Frontal cortex (tissue), 4 donors: Measurements from ENCODE around the gene NAA80. TPM values are rescaled to one million over a fixed set of nuclear protein-coding genes. Genes with fewer than 3 reads are reported as not detected.

Source experiments
- DNase-seq, 2 donors: peaks; one replicate each; pipeline ENCODE4 v3.0.0; 2012; ENCODE audit warnings: low spot score in 2 of 2
- FAIRE-seq: peaks from 2 replicates; lab custom pipeline; 2012; peaks lifted over from hg19 to GRCh38; lab: Jason Lieb, UNC
- total RNA-seq: library from RNA; depleted of rRNA; stranded (reverse); fragments of >200 nt; gene quantifications from one replicate; pipeline ENCODE4 v1.2.3, GENCODE V29; 2014
- donor health status: control.
- donor health status: control.
- donor health status: control.

The NAA80 gene, protein sequence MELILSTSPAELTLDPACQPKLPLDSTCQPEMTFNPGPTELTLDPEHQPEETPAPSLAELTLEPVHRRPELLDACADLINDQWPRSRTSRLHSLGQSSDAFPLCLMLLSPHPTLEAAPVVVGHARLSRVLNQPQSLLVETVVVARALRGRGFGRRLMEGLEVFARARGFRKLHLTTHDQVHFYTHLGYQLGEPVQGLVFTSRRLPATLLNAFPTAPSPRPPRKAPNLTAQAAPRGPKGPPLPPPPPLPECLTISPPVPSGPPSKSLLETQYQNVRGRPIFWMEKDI
- total RNA-seq: 5.3 TPM

DNA sequence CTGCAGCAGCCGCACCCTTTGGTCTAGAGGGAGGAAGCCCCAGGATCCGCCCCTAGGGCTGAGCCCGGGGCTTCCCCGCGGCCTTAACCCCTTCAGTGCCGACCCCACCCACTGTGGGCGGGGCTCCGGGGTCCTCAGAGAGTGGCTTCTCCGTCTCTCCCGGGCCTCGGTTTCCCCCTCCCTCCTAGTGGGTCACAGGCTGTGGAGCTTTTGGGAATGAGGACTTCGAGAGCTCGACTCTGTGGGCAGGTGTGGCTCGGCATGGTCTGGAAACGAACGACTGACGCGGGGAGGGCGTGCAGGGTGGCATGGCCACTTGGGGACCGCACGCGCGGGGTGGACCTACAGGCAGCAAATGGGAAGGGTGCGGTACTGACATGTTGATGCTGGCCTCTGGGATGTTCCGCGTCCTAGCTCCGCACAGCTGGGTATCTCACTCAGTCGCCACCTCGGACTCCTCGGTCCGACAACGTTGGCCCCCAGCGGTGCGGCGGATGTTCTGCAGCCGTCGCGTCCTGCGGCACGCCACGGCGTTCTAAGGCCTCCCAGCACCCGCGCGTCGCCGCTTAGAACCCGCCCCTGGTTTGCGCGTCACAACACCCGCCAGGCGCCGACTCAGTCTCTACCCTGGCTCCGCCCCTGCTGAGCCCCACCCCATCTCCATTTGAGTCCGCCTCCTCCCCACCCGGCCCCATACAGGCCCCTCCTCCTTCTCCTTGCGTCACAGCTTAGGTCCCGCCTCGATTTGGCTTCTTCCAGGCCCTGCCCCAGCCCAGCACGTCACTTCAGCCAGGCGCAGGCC lies at the start of gene NAA80, which contains the start of gene HYAL3:
Gene NAA80 (minus strand): TSS at position 570 of the 802 bp plus-strand sequence. CDS start 1,942 bp downstream, outside the sequence.
Gene HYAL3 (minus strand): TSS at position 570 of the 802 bp plus-strand sequence. CDS start 3,803 bp downstream, outside the sequence.
- FAIRE-seq: peak; percentile 63
- DNase-seq: peak; percentile 98 to 99

DNA sequence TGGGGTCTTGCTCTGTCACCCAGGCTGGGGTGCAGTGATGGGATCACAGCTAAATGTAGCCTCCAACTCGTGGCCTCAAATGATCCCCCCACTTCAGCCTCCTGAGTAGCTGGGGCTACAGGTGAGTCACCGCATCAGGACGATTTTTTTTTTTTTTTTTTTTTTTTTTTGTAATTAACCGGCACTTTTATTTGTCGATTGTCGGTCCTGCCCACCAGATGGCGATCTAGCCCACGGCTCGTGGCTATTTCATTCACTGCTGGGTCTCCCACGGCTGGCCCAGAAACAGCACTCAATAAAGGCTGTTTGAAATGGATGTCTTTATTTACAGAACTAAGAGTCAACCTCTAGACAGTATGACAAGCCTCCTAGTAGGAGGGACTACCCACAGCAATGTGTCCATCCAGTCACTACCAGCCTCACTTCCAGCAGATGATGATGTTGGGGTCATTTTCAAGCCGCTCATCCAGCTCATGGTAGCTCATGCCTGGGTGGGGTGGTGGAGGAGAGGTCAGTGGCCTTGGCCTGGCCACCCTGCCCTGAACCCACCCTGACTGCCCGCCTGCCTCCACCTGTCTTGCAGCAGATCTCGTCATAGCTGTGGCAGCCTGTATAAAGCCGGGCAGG lies 48.1 kb upstream of the NAA80 start:
- FAIRE-seq: peak; percentile 15
- DNase-seq: peak; percentile 67 to 75

DNA sequence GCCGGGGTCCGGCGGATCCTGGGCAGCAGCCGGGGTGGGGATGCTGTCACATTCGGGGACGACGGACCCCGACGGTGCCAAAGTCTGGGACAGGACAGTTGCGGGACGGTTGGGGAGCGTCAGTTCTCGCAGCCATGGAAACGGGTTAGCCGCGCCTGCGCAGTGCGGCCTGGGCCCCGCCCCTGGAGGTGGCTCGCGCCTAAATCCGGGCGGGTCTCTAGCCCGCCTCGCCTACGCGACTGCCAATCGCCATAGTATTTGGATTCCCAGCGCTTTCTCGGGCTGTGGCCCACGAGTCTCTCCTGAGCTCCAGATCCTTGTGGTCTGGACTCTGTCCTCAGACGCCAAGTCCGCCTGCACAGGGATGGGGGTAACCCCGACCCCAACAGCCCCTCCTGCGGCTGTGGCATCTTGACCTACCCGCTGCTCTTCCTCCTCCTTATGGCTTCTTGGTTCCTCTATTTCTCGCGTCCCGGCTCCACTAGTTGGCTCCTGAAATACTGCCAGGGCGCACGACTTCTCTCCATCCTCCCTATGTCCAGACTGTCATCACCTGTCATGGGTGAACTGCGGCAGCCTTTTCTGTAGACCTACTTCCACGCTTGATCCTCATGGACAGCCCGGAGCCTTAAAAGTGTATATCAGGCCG lies 46.5 kb upstream of the NAA80 start, which contains the start of gene ZMYND10:
Gene ZMYND10 (minus strand): TSS at position 147 of the 649 bp plus-strand sequence. CDS start 153 bp downstream, outside the sequence.
- FAIRE-seq (no peak), DNase-seq (peak in 1 of 2 donors; percentile 81)

DNA sequence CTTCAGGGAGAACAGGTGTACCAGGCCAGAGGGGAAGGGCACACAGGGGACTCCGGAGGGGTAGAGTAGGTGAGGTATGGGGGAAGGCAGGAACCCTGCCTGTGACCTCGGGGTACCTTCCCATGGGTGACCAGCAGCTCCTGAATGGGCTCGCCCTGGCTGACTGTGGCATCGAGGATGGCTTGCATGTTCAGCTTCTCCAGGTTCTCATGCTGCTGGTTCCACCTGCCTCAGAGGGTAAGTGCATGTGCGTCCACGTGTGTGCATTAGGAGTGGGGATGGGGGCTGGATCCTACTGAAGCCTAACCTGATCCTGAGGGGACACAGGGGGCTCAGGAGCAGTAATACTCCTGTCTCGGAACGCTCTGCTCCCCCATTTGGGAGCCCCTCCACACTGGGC lies 45.8 kb upstream of the NAA80 start:
- DNase-seq: no peak
- FAIRE-seq: no peak

DNA sequence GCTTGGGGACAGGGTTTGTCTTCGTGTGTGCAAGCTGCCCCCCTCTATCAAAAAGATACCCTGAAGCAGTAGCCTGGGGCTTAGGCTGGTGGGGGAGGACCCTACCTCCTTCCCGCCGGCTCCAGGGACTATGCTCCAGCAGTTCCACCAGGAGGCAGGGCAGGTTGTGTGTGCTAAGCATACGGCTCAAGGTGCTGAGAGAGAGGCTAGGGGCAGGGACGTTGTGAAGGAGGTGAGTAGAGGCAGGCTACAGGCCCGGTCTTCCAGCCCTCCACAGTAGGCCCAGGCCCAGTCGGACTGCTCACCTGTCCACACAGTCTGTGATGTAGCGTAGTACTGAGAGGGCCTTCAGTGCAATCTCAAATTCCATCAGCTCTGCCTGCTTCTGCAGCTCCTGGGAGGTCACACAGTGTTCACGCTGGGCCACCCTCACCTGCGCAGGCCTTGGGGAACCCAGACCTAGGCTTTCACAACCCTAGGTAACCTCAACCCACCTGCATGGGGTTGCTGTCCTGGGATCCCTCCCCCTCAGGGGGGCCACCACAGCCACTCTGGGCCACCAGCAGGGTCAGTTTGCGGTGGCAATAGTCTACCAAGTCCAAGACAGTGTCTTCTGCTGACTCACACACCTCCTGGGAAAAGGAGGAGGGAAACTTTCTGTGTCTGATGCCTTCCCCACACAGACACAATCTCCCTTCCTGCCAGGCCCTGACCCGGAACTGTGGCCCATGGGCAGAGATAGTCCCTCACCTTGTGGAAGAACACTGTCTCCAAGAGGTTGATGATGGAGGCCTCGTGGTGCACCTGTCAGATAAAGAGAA lies 43.8 kb upstream of the NAA80 start:
- FAIRE-seq (no peak), DNase-seq (no peak)

DNA sequence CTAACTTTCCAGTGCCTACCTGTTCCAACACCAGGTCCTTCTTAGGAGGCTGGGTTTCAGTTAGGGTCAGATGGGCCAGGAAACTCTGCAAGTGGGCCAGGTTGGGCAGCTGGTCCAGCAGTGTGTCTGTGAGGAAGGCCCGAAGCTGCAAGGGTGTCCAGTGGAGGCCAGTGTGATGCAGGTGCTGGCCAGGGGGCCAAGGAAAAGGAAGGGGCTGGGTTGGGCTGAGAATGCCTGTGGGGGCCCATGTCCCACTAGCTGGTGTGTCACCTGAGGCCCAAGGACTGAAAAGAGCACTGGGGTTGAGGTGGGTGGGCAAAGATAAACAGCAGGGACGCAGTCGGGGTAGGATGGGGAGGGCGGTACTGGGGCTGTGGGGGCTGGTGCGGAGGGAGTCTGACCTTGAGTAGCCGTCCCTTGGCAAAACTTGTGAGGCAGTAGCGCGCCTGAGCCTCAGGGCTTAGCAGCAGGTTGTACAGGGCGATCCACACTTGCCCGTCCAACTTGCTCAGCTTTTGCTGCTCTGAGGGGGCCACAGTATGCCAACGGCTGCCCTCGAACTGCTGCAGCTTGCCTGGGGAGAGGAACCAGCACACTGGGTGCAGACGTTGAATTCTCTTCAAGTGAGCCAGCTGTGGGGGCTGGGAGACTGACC lies 42.9 kb upstream of the NAA80 start:
- FAIRE-seq: no peak

DNA sequence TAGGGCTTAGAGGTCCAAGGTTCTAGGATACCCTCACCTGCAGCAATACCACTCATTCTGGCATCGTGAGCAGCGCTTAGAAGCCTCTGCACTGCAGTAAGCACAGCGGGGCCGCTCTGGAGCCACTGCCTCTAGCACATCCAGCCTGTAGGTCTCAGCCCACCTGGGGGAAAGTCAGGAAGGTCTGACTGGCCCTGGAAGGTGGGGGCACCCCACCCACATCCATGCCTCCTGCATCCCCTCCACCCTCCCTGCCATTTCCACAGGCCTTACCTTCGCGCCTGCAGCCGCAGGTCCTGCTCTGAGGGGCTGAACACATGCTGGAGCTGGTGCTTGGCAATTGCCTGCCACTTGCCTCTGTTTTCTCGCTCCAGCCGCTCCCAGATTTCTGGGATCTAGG lies 42.3 kb upstream of the NAA80 start:
- DNase-seq (no peak), FAIRE-seq (no peak)

More for the DNA sequence above, 42.9 kb upstream of the NAA80 start:
- DNase-seq: no peak

DNA sequence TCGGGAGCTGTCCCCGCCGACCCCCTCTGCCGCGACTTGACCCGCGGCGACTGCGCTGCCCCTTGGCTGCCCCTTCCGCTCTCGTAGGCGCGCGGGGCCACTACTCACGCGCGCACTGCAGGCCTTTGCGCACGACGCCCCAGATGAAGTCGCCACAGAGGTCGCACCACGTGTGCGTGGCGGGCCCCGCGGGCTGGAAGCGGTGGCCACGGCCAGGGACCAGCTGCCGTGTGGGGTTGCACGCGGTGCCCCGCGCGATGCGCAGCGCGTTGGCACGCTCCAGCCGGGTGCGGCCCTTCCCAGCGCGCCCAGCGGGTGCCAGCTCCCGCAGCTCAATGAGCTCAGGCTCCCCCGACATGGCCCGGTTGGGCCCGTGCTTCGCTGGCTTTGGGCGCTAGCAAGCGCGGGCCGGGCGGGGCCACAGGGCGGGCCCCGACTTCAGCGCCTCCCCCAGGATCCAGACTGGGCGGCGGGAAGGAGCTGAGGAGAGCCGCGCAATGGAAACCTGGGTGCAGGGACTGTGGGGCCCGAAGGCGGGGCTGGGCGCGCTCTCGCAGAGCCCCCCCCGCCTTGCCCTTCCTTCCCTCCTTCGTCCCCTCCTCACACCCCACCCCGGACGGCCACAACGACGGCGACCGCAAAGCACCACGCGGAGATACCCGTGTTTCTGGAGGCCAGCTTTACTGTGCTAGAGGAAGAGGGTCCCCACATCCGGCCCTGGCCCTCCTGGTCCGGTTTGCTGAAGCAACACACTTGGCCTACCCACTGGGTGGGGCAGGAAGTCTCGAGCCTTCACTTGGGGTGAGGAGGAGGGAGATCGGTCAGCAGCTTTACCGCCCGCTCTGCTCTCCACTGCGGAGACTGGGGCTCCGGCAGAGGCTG lies 41.5 kb upstream of the NAA80 start, which contains the start of gene RASSF1:
Gene RASSF1 (minus strand): TSS at position 389 of the 882 bp plus-strand sequence. CDS start 31 bp downstream, at position 358.
- FAIRE-seq (no peak), DNase-seq (no peak)

DNA sequence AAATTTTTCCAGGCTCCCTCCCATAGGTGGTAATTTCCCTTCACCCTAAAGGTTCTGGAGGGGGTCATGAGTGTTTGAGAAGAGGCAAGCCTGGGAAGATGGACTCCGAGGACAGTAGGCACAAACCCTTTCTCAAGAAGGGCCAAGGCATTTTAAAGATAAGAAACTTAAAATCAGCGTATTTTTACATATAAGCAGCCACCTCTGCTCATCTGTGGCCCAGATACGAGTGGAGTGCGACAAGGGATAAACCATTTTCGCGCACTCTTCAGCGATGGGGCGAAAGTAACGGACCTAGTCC lies 40.9 kb upstream of the NAA80 start:
- FAIRE-seq: no peak
- no peak for DNase-seq

DNA sequence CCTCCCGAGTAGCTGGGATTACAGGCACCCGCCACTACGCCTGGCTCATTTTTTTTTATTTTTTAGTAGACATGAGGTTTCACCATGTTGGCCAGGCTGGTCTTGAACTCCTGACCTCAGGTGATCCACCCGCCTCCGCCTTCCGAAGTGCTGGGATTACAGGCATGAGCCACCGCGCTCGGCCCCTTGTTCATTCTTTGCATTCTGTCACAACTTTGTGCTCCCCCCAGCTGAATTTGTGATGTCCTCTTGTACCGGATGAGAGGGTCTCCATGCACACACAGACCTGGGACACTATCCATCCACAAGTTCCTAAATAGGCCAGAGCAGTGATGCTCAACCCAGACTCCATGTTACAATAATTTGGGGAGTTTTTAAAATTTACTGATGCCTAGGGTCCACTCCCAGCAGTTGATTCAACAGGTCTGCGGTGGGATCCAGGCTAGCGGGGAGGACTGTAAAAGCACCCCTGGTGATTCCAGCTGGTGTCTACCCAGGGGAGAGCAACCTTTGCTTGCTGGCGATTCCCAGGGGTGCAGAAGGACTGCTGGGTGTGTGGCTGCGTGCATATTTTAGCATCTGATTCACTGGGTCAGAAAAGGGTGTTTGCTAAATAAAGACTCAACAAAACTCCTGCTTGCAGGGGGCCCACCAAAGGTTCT lies 40.4 kb upstream of the NAA80 start:
- FAIRE-seq: no peak
- DNase-seq: no peak

DNA sequence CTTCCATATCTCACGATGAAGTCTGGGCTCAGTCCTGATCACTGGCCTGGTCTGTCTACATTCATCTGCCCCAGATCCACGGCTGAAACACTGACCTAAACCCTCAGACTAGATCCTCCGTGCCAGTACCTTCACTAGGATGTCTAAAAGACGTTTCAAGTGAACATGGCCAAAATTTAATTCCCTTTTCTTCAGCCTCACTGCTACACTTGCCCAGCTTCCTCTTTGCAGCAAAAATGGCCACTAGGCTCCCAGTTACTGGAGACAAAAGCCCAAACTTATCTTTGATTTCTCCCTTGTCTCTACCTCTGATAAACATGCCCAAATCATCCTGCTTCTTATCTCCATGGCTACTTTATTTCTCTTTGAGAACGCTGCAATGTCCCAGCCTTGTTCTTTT lies 39.8 kb upstream of the NAA80 start:
- FAIRE-seq: no peak
- no peak for DNase-seq

DNA sequence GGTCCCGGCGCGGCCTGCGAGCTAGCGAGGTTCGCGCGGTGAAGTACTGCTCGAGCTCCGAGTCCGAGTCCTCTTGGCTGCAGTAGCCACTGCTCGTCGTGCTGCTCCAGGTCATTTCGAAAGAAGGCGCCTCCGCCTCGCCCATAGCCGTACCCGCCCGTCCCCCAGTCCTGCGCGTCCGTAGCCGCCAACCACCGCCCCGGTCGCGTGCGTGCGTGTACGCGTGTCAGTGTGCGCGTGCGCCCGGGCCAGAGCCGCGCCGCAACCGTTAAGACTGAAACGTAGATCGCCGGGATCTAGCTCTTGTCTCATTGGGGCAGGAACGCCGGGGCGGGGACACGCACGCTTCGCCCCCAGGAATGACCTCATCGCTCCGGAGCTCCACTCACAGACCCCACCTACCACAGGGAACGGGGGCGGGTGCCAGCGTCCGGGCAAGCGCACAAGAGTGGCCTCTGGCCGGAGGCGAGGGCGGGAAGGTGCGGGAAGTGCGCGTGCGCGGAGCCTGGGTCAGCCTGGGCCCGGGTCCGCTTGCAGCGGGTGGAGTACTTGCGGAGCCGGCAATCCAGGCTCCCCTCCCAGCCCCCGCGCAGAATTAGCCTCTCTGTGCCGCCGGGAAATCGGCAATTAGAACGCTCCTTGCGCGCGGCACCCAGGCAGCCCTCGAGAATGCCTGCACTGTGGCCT lies 38.1 kb upstream of the NAA80 start:
- no peak for FAIRE-seq
- DNase-seq: peak; percentile 99 to 100

DNA sequence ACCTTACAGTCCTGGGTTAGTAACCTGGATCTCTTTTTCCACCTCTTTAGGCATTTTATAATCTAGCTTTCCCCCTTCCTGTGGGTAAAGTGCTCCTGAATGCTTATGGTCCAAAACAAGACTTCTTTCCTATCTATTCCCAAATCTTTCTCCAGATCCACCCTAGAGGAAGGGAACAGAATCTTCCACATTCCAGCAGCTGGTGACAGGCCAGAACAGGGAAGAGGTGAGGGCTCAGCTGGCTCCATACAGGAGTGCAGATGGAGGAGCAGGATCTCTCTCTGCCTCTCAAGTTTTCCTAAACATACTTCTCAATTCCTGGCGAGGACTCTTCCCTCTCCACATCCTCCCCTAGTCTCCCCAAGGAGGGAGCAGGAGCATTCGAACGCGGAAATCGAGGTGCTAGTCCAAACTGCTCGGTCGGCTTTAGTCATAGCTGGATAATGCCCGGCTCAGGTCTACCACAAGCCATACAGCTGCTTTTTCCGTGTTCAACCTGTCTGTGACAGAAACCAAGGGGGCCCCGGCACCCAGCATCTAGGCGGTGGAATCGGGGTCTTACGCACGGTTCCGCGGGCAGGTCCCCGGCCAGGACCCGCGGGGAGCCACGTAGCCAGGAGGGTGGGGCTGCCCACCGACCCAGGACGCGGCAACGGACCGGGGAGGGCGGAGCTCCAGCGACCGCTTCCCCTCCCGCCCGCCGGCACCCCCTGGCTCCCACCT lies 37.4 kb upstream of the NAA80 start:
- FAIRE-seq (no peak), DNase-seq (no peak)

DNA sequence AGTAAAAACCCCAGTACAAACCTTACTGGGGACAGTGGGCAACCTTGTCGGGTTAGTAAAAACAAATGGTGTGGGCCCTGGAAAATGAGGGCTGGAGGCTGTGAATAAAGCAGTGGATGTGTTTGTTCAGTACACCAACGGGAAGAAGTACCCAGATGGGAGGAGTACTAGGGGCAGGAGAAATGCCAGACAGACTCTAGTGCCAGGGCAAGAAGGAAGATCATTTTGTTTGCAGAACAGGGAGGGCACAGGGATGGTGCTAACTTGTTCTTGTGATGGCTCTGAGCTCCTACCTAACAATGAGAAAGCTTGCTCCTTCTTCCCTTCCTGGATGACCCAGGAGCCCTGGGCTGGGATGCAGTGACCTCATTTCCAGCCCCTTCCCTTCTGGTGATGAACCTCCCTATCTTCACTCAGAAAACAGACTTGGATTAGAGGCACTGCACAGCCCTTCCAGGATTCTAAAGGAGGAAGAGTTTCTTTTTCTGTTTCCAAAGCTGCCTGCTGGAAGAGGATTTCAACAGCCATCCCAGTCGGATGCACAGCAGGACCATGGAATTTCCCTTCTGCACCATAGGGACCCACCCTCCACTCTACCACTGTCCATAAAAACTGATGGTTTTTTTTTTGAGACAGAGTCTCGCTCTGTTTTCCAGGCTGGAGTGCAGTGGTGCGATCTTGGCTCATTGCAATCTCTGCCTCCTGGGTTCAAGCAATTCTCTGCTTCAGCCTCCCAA lies 35.3 kb upstream of the NAA80 start:
- FAIRE-seq (no peak), DNase-seq (no peak)

DNA sequence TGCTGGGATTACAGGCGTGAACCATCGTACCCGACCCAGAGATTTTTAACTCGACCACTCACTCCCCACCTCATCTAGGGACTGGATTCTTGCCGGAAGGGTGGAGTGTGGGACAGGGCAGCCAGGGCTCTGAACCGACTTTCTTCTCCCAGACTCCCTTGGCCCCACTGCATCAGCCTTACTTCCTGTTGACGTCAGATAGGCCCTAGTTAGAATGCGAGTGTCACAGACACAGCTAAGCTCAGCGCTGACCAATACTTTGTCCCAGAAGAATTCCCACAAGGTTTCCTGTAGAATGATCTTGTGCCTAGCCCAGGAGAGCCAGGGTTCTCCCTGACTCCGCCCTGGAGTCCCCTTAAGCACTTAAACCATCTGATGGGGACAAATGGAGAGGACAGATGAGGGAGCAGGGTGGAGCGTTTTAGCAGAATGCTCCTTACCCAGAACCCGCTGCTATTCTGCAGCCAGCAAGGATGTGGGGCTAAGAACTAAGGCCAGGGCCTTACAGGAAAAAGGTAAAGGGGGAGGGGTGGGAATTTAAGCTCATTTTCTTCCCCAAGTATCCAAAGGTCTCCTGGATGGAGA lies 34.6 kb upstream of the NAA80 start:
- DNase-seq: peak in 1 of 2 donors; percentile 54
- no peak for FAIRE-seq
